SH-SY5Y (cell line): ENCODE data around the gene TTC28.

Source experiments
- GATA2 ChIP-seq: IDR thresholded peaks from 2 replicates; pipeline ENCODE4 v1.6.1; 2011; ENCODE audit warnings: mild to moderate bottlenecking, low read depth, low read length
- GATA3 ChIP-seq: IDR thresholded peaks from 2 replicates; pipeline ENCODE4 v1.6.1; 2011; ENCODE audit warnings: low read depth, mild to moderate bottlenecking, low read length, moderate library complexity

Gene TTC28

GRCh38 chr22:28609921-28610320 lies 69.7 kb downstream of the TTC28 start:
- TF ChIP-seq GATA2 (no peak), GATA3 (no peak)

GRCh38 chr22:28608546-28608945 lies 71.1 kb downstream of the TTC28 start:
- TF ChIP-seq GATA2: no peak
- TF ChIP-seq GATA3: no peak

- TF ChIP-seq GATA2 (no peak), GATA3 (no peak)
These were observed 71.8 kb downstream of the TTC28 start for GRCh38 chr22:28607795-28608194.

GRCh38 chr22:28604966-28605761 lies 74.5 kb downstream of the TTC28 start:
- no peak for TF ChIP-seq GATA2
- TF ChIP-seq GATA3: no peak

- TF ChIP-seq GATA3: no peak
- TF ChIP-seq GATA2: no peak
These were observed 77.7 kb downstream of the TTC28 start for GRCh38 chr22:28601915-28602314.

- no peak for TF ChIP-seq GATA2
- no peak for TF ChIP-seq GATA3
These were observed 79.0 kb downstream of the TTC28 start for GRCh38 chr22:28600546-28601143.

- TF ChIP-seq GATA3 (no peak), GATA2 (no peak)
These were observed 79.9 kb downstream of the TTC28 start for GRCh38 chr22:28599693-28600092.

- TF ChIP-seq GATA3 (no peak), GATA2 (no peak)
These were observed 82.0 kb downstream of the TTC28 start for GRCh38 chr22:28597665-28598064.

- no peak for TF ChIP-seq GATA3
- TF ChIP-seq GATA2: no peak
These were observed 84.7 kb downstream of the TTC28 start for GRCh38 chr22:28594797-28595462.

GRCh38 chr22:28594076-28594796 lies 85.4 kb downstream of the TTC28 start:
- TF ChIP-seq GATA3: no peak
- TF ChIP-seq GATA2: no peak

GRCh38 chr22:28593299-28593698 lies 86.3 kb downstream of the TTC28 start:
- TF ChIP-seq GATA2 (no peak), GATA3 (no peak)

GRCh38 chr22:28589102-28589750 lies 90.4 kb downstream of the TTC28 start:
- TF ChIP-seq GATA2: no peak
- TF ChIP-seq GATA3: no peak

- TF ChIP-seq GATA2 (no peak), GATA3 (no peak)
These were observed 94.3 kb downstream of the TTC28 start for GRCh38 chr22:28585324-28585723.

- no peak for TF ChIP-seq GATA2
- TF ChIP-seq GATA3: no peak
These were observed 96.8 kb downstream of the TTC28 start for GRCh38 chr22:28582806-28583205.
